GM12878 (cell line): Measurements from ENCODE around the gene TGFBR3. TPM values are rescaled to one million over a fixed set of nuclear protein-coding genes. Genes with fewer than 3 reads are reported as not detected.

Experiments used
- ATAC-seq: fragments of 200-7000 bp; cut with Tn5 transposase; 3 replicates; pipeline ENCODE4 v1.9.1; 2020; ENCODE audit warnings: mild to moderate bottlenecking, moderate library complexity
- BruUV-seq: library from RNA; stranded (reverse); fragments of 400-500 nt; replicated peaks from 2 replicates; lab custom pipeline; 2021; lab: Mats Ljungman, UMichigan
- CTCF ChIA-PET: fragments of 300-600 bp; sonication (Branson Sonifier 250); formaldehyde crosslinking; extraction: SDS; loops from one replicate; lab custom pipeline; 2021; ENCODE audit warnings: inconsistent platforms; lab: Yijun Ruan, JAX
- POLR2A ChIA-PET: fragments of 350-600 bp; formaldehyde crosslinking; extraction: SDS; loops from one replicate; lab custom pipeline; 2021; ENCODE audit warnings: inconsistent platforms; lab: Charles Lee
- RAD21 ChIA-PET: fragments of 300-600 bp; sonication (Branson Sonifier 250); formaldehyde crosslinking; loops from one replicate; lab custom pipeline; 2023; ENCODE audit warnings: antibody characterized with exemption; ENCODE audit not compliant: unreplicated experiment; lab: Charles Lee
- SMC1A ChIA-PET: fragments of 300-600 bp; sonication (Branson Sonifier 250); formaldehyde crosslinking; loops from one replicate; lab custom pipeline; 2023; ENCODE audit not compliant: unreplicated experiment, uncharacterized antibody; lab: Charles Lee
- DNase-seq: peaks from one replicate; pipeline ENCODE4 v3.0.0-alpha.2; 2011; ENCODE audit warnings: low read depth, low spot score
- FAIRE-seq: peaks from 3 replicates; lab custom pipeline; 2011; peaks lifted over from hg19 to GRCh38; lab: Jason Lieb, UNC
- H2AFZ ChIP-seq: 2 replicates; pipeline ENCODE4 v1.6.0; 2011; ENCODE audit warnings: low read depth, low read length, control low read depth; ENCODE audit not compliant: control insufficient read depth
- H3K27ac ChIP-seq: 2 replicates; pipeline ENCODE4 v1.5.1; 2011; ENCODE audit warnings: control low read depth; ENCODE audit not compliant: control insufficient read depth, insufficient read depth
- H3K27me3 ChIP-seq, 2 experiments: replicated peaks in 1 of 2; 2 replicates each; pipeline versions ENCODE4 v1.6.0 to v1.6.1; 2011; ENCODE audit warnings: low read length in 1 of 2; ENCODE audit not compliant: control insufficient read depth in 2 of 2, insufficient read depth in 2 of 2
- H3K36me3 ChIP-seq, 2 experiments: 2 replicates each; pipeline ENCODE4 v1.5.1; 2011; ENCODE audit warnings: low read length in 1 of 2; ENCODE audit not compliant: control insufficient read depth in 2 of 2, insufficient read depth in 2 of 2
- H3K4me1 ChIP-seq: 2 replicates; pipeline ENCODE4 v1.6.1; 2011; ENCODE audit warnings: mild to moderate bottlenecking, low read length, moderate library complexity, mixed read lengths; ENCODE audit not compliant: control insufficient read depth, insufficient read depth
- H3K4me2 ChIP-seq: 2 replicates; pipeline ENCODE4 v1.6.0; 2011; ENCODE audit warnings: control low read depth; ENCODE audit not compliant: control insufficient read depth, insufficient read depth
- H3K4me3 ChIP-seq: fragments of 200-600 bp; sonication (generic); 2 replicates; pipeline ENCODE4 v1.5.1; 2016
- H3K79me2 ChIP-seq: 2 replicates; pipeline ENCODE4 v1.6.0; 2011; ENCODE audit warnings: low read length; ENCODE audit not compliant: control insufficient read depth, insufficient read depth
- H3K9ac ChIP-seq: 2 replicates; pipeline ENCODE4 v1.8.0; 2011; ENCODE audit warnings: low read length, control low read depth, mixed read lengths; ENCODE audit not compliant: control insufficient read depth, insufficient read depth
- H3K9me3 ChIP-seq: replicated peaks from 3 replicates; pipeline ENCODE4 v1.5.1; 2011; ENCODE audit warnings: mild to moderate bottlenecking, low read length; ENCODE audit not compliant: control insufficient read depth, insufficient read depth
- H4K20me1 ChIP-seq: 2 replicates; pipeline ENCODE4 v1.6.0; 2011; ENCODE audit not compliant: control insufficient read depth, insufficient read depth
- EGR1 ChIP-seq, 2 experiments: IDR thresholded peaks; 1 replicate in 1 of 2; 2 replicates in 1 of 2; pipeline ENCODE4 v1.6.1; 2011 to 2012; ENCODE audit warnings: low read depth in 2 of 2, low read length in 2 of 2, borderline replicate concordance in 1 of 2, mild to moderate bottlenecking in 1 of 2, moderate library complexity in 1 of 2
- IRF4 ChIP-seq: IDR thresholded peaks from 2 replicates; pipeline ENCODE4 v1.6.1; 2011; ENCODE audit warnings: low read depth, low read length
- NBN ChIP-seq: fragments of 450-650 bp; IDR thresholded peaks from 2 replicates; pipeline ENCODE4 v1.6.1; 2016
- NR2C2 ChIP-seq: IDR thresholded peaks from 2 replicates; pipeline ENCODE4 v1.6.1; 2011; ENCODE audit warnings: borderline replicate concordance, low read depth; ENCODE audit not compliant: control insufficient read depth, insufficient read length
- SMAD5 ChIP-seq: IDR thresholded peaks from 2 replicates; pipeline ENCODE4 v1.6.1; 2016; ENCODE audit warnings: antibody characterized with exemption, low read depth
- SUZ12 ChIP-seq: fragments of 200-600 bp; sonication (generic); IDR thresholded peaks from one replicate; pipeline ENCODE4 v1.6.1; 2018; ENCODE audit warnings: antibody characterized with exemption, mild to moderate bottlenecking; ENCODE audit not compliant: unreplicated experiment
- TCF7 ChIP-seq: IDR thresholded peaks from 2 replicates; pipeline ENCODE4 v1.6.1; 2014; ENCODE audit warnings: antibody characterized with exemption, borderline replicate concordance
- WGBS: methylation state at CpG from one replicate; pipeline ENCODE4 v1.1.6; 2016; ENCODE audit warnings: low lambda C conversion rate; ENCODE audit not compliant: insufficient replicate concordance, insufficient coverage; ENCODE audit errors: missing lambda C conversion rate; 5-methylcytosine and 5-hydroxymethylcytosine counted together
- in situ Hi-C: fragments of 300-500 bp; cut with MboI; formaldehyde crosslinking; loops from 9 replicates; pipeline ENCODE4 v1.14.3; 2018; ENCODE audit warnings: mixed read lengths
- intact Hi-C: fragments of 100-400 bp; cut with micrococcal nuclease; formaldehyde crosslinking; loops from one replicate; pipeline ENCODE4 v1.14.2; 2022; ENCODE audit not compliant: unreplicated experiment
- polyA plus RNA-seq, 11 experiments: library from polyadenylated mRNA; depleted of rRNA in 4 of 11; unstranded in 6 of 11; stranded (reverse) in 5 of 11; fragments of >200 nt; fragmentation: Nextera tagmentation in 4 of 11; fragmentation: Illumina TruSeq in 1 of 11; extraction: Ambion mirVana in 4 of 11; extraction: Trizol in 1 of 11; gene quantifications; 1 replicate in 1 of 11; 2 replicates in 10 of 11; pipeline versions ENCODE4 v1.2.1 to v1.2.3, GENCODE V29; 2011 to 2016; ENCODE audit warnings: inconsistent platforms in 2 of 11, missing spikeins in 2 of 11, low read depth in 1 of 11
- total RNA-seq, 4 experiments: library from RNA; depleted of rRNA in 3 of 4; stranded (reverse); fragments of >200 nt in 3 of 4; fragmentation: Illumina TruSeq in 1 of 4; extraction: Trizol in 1 of 4; gene quantifications; 2 replicates each; pipeline versions ENCODE4 v1.2.1 to v1.2.3, GENCODE V29; 2013 to 2021
- TF ChIP-seq, protein P1 (sequence below): fragments of 150-350 bp; IDR thresholded peaks from 2 replicates; pipeline ENCODE4 v1.6.1; 2014; ENCODE audit warnings: mild to moderate bottlenecking, low read depth, low read length

Gene TGFBR3
- total and polyA plus RNA-seq, 10 of the 15 experiments (the other 5 are each of a cell fraction or from before 2014, with no cell fraction given): 2.7 to 16.5 (median 12.6) TPM

GRCh38 chr1:91764471-91765115 is 121.4 kb downstream of the TGFBR3 start:
- FAIRE-seq: no peak
- POLR2A ChIA-PET: interaction anchor here (0.7 kb wide), 1 partner anchor 73 kb away, joined by 7 read pairs; no protein-coding TSS in a partner anchor
- Histone ChIP-seq H4K20me1 (no peaks in the 10 kb centered on the region), H3K4me3 (no peak overlapping the region), H3K9ac (no peak overlapping the region), H3K4me2 (no peak overlapping the region), H3K27me3 (no peaks in the 10 kb centered on the region), H3K4me1 (no peaks in the 10 kb centered on the region), H2AFZ (no peak overlapping the region), H3K27ac (no peak overlapping the region), H3K36me3 (no peaks in the 10 kb centered on the region), H3K9me3 (no peaks in the 10 kb centered on the region), H3K79me2 (no peaks in the 10 kb centered on the region)
- RAD21 ChIA-PET: interaction anchor here (0.6 kb wide), 1 partner anchor 20 kb away, joined by 3 read pairs; no protein-coding TSS in a partner anchor
- no peak for TF ChIP-seq EGR1 (IDR thresholded peaks at IDR 0.05; ENCODE audit: borderline replicate concordance in 1 of 2, low read depth in 2 of 2, low read length in 2 of 2)
- TF ChIP-seq, protein P1, sequence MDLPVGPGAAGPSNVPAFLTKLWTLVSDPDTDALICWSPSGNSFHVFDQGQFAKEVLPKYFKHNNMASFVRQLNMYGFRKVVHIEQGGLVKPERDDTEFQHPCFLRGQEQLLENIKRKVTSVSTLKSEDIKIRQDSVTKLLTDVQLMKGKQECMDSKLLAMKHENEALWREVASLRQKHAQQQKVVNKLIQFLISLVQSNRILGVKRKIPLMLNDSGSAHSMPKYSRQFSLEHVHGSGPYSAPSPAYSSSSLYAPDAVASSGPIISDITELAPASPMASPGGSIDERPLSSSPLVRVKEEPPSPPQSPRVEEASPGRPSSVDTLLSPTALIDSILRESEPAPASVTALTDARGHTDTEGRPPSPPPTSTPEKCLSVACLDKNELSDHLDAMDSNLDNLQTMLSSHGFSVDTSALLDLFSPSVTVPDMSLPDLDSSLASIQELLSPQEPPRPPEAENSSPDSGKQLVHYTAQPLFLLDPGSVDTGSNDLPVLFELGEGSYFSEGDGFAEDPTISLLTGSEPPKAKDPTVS: no peak
- no peak for TF ChIP-seq TCF7
- no peak for TF ChIP-seq SUZ12
- TF ChIP-seq NR2C2: no peak
- TF ChIP-seq SMAD5: no peak
- TF ChIP-seq NBN: no peak
- no peak for TF ChIP-seq IRF4
- CTCF ChIA-PET: interaction anchor here (1.1 to 1.5 kb wide), 2 partner anchors 11 to 251 kb away, joined by 3 to 4 read pairs; no protein-coding TSS in a partner anchor
- intact Hi-C loops (no loop called here), in situ Hi-C loops (no loop called here)
- no peak for DNase-seq
- ATAC-seq: no peak
- no TSS peak for BruUV-seq
- WGBS: 76% methylated on average over 12 of the region's 12 CpGs
- SMC1A ChIA-PET: interaction anchor here (0.7 kb wide), 1 partner anchor 46 kb away, joined by 4 read pairs; no protein-coding TSS in a partner anchor
